ENCODE measurements around the gene MPPED1. TPM values are rescaled to one million over a fixed set of nuclear protein-coding genes. Genes with fewer than 3 reads are reported as not detected.

MPPED1 gene
- total and polyA plus RNA-seq, 8 donors, result 0.19 to 1.5 (median 0.47) TPM; not detected in 4

GRCh38 chr22:43429426-43429825 is 17.6 kb downstream of the MPPED1 start:
- no peaks in the 10 kb centered on the region for H3K9me3 ChIP-seq
- peaks cover 0 to 82% (median 11%) of the 10 kb centered on the region in 3 donors for H3K27me3 ChIP-seq
- no peak overlapping the region for H3K27ac ChIP-seq
- no peak for DNase-seq
- intact Hi-C loops (cut with DNase I; ENCODE audit: low total_unique reads), result no loop called here
- no peaks in the 10 kb centered on the region for H3K4me1 ChIP-seq
- 83 to 96% (median 89%) methylated on average over 5 of the region's 5 CpGs for WGBS, 5 donors
- H3K4me3 ChIP-seq, result no peak overlapping the region
- no peaks in the 10 kb centered on the region for H3K36me3 ChIP-seq
- no peak for TF ChIP-seq POLR2AphosphoS5 (IDR thresholded peaks at IDR 0.05)
- TF ChIP-seq EP300 (IDR thresholded peaks at IDR 0.05), result no peak
- no peak for TF ChIP-seq POLR2A (IDR thresholded peaks at IDR 0.05)
- TF ChIP-seq, protein P1, sequence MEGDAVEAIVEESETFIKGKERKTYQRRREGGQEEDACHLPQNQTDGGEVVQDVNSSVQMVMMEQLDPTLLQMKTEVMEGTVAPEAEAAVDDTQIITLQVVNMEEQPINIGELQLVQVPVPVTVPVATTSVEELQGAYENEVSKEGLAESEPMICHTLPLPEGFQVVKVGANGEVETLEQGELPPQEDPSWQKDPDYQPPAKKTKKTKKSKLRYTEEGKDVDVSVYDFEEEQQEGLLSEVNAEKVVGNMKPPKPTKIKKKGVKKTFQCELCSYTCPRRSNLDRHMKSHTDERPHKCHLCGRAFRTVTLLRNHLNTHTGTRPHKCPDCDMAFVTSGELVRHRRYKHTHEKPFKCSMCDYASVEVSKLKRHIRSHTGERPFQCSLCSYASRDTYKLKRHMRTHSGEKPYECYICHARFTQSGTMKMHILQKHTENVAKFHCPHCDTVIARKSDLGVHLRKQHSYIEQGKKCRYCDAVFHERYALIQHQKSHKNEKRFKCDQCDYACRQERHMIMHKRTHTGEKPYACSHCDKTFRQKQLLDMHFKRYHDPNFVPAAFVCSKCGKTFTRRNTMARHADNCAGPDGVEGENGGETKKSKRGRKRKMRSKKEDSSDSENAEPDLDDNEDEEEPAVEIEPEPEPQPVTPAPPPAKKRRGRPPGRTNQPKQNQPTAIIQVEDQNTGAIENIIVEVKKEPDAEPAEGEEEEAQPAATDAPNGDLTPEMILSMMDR (IDR thresholded peaks at IDR 0.05), result no peak

- Histone ChIP-seq H3K4me3 (no peak overlapping the region), H3K4me1 (peaks cover 6 to 17% (median 11%) of the 10 kb centered on the region in 4 donors), H3K9me3 (no peaks in the 10 kb centered on the region), H3K27me3 (peaks cover 0 to 78% (median 11%) of the 10 kb centered on the region in 3 donors), H3K27ac (no peak overlapping the region), H3K36me3 (no peaks in the 10 kb centered on the region)
- intact Hi-C loops (cut with DNase I; ENCODE audit: low total_unique reads), result no loop called here
- 34 to 52% (median 47%) methylated on average over 8 of the region's 8 CpGs for WGBS, 5 donors
- peak in 1 of 2 donors; percentile 54 for DNase-seq
- TF ChIP-seq POLR2A (IDR thresholded peaks at IDR 0.05), result no peak
- TF ChIP-seq EP300 (IDR thresholded peaks at IDR 0.05), result no peak
- TF ChIP-seq, protein P1 (IDR thresholded peaks at IDR 0.05), result no peak
- no peak for TF ChIP-seq POLR2AphosphoS5 (IDR thresholded peaks at IDR 0.05)
These were observed 20.2 kb downstream of the MPPED1 start for GRCh38 chr22:43431808-43432554.

DNA sequence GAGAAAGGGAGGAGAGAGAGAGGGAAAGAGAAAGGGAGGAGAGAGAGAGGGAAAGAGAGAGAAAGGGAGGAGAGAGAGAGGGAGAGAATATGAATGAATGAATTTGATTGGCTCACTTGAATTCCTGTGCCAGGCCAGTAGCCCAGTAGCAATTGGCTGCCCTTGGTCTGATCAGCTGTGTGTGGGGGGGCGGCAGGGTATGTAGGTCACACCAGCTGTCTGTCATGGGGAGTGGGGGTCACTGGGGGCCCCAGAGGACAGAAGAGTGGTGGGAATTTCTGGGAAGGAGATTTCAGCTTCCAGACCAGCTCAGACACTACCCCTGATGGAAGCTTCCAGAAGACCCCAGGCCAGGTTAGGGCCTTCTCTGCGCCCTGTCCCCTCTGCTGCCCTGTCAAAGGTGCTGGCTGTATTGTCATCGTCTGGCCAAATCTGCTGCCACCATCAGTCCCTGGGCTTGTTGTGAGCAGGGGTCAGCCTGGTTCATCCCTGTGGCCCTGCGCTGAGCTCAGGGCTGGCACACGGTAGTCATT is 21.1 kb downstream of the MPPED1 start:
- Histone ChIP-seq H3K27me3 (peaks cover 0 to 70% (median 11%) of the 10 kb centered on the region in 3 donors), H3K36me3 (no peaks in the 10 kb centered on the region), H3K9me3 (no peaks in the 10 kb centered on the region), H3K27ac (no peak overlapping the region), H3K4me3 (no peak overlapping the region), H3K4me1 (peaks cover 6 to 19% (median 12%) of the 10 kb centered on the region in 4 donors)
- WGBS, 5 donors, result 78 to 90% (median 88%) methylated on average over 5 of the region's 5 CpGs
- TF ChIP-seq POLR2A (IDR thresholded peaks at IDR 0.05) (no peak), EP300 (IDR thresholded peaks at IDR 0.05) (no peak), POLR2AphosphoS5 (IDR thresholded peaks at IDR 0.05) (no peak)
- TF ChIP-seq, protein P1 (IDR thresholded peaks at IDR 0.05), result no peak
- DNase-seq, result no peak
- intact Hi-C loops (cut with DNase I; ENCODE audit: low total_unique reads), result no loop called here

DNA sequence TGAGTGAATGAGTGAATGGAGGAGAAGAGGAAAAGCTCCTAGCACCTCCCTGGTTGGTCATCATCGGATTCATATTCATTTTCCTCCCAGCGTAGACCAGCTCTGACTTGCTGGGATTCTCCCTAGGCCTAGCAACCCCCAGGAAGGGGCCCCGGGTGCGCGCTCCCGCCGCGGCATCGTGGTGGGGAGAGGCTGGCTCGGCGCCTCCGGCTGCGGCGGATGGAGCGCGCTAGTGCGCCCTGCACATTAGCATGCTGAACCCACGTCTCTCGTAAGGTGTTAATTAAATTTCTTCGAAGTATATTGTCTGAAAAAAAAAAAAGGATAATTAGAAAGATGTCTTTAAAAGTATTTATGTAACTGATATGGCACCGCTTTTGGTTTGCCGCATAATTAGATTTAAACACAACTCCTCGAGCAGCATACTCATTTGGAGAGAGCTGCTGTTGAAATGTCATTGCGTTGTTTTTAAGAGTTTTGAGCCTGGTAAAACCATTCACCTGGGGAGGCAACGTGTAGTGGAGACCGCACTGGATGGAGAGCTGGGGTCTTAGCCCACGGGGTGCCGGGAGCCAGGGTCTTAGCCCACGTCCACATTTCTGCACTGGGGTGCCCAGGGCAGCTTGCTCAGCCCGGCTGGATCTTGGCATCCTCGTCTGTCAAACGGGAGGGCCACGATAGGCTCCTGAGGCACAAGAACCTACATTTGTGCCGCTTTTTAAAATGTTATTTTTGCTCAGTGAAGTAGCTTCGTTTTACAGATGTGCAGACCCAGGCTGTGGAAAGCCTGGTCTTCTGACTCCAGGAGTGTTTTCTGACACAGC is 21.8 kb downstream of the MPPED1 start:
- no peak for DNase-seq
- TF ChIP-seq, protein P1 (IDR thresholded peaks at IDR 0.05), result no peak
- no peak for TF ChIP-seq EP300 (IDR thresholded peaks at IDR 0.05)
- TF ChIP-seq POLR2A (IDR thresholded peaks at IDR 0.05), result no peak
- no peak for TF ChIP-seq POLR2AphosphoS5 (IDR thresholded peaks at IDR 0.05)
- H3K9me3 ChIP-seq, result no peaks in the 10 kb centered on the region
- no peak overlapping the region for H3K27ac ChIP-seq
- peaks cover 0 to 63% (median 11%) of the 10 kb centered on the region in 3 donors for H3K27me3 ChIP-seq
- intact Hi-C loops (cut with DNase I; ENCODE audit: low total_unique reads), result no loop called here
- H3K4me1 ChIP-seq, result peaks cover 6 to 19% (median 12%) of the 10 kb centered on the region in 4 donors
- no peaks in the 10 kb centered on the region for H3K36me3 ChIP-seq
- 87 to 89% (median 89%) methylated on average over 35 of the region's 35 CpGs for WGBS, 5 donors
- H3K4me3 ChIP-seq, result no peak overlapping the region
